Measurements from ENCODE around the gene MAMDC4.

Gene MAMDC4

GRCh38 chr9:136896027-136896426 lies 43.9 kb downstream of the MAMDC4 start:
- DNase-seq = no peak

- DNase-seq = no peak
These were observed 46.4 kb downstream of the MAMDC4 start for GRCh38 chr9:136898483-136899100.

GRCh38 chr9:136899196-136899595 lies 47.0 kb downstream of the MAMDC4 start:
- DNase-seq = no peak

GRCh38 chr9:136900556-136900955 lies 48.4 kb downstream of the MAMDC4 start:
- DNase-seq = no peak

- no peak for DNase-seq
These were observed 48.9 kb downstream of the MAMDC4 start for GRCh38 chr9:136900988-136901515.

- peak; percentile 60 to 76 for DNase-seq
These were observed 49.5 kb downstream of the MAMDC4 start for GRCh38 chr9:136901516-136902258.

GRCh38 chr9:136902259-136902821 lies 50.2 kb downstream of the MAMDC4 start:
- peak; percentile 82 to 88 for DNase-seq

- DNase-seq = peak in 1 of 2 donors; percentile 50
These were observed 51.0 kb downstream of the MAMDC4 start for GRCh38 chr9:136903041-136903554.

- no peak for DNase-seq
These were observed 54.1 kb downstream of the MAMDC4 start for GRCh38 chr9:136906266-136906665.

- DNase-seq = no peak
These were observed 55.1 kb downstream of the MAMDC4 start for GRCh38 chr9:136907011-136907914.
